Neutrophil (primary cell): ENCODE data around the gene AMOTL1.

Source experiments
- H3K27ac ChIP-seq: fragments of 200-600 bp; sonication (generic); 2 replicates; pipeline ENCODE4 v1.5.1; 2016; ENCODE audit warnings: mild to moderate bottlenecking, moderate library complexity
- H3K27me3 ChIP-seq: fragments of 200-600 bp; sonication (generic); 2 replicates; pipeline ENCODE4 v1.6.0; 2016; ENCODE audit warnings: mild to moderate bottlenecking
- H3K36me3 ChIP-seq: fragments of 200-600 bp; sonication (generic); 2 replicates; pipeline ENCODE4 v1.5.1; 2017
- H3K4me1 ChIP-seq, 2 experiments: fragments of 200-600 bp in 1 of 2; sonication (generic) in 1 of 2; 1 replicate in 1 of 2; 2 replicates in 1 of 2; pipeline versions ENCODE4 v1.5.1 to v1.6.1; 2013 to 2016; ENCODE audit warnings: low read depth in 1 of 2, low read length in 1 of 2, mild to moderate bottlenecking in 1 of 2, moderate library complexity in 1 of 2; ENCODE audit not compliant: control insufficient read depth in 1 of 2, insufficient read depth in 1 of 2
- H3K4me3 ChIP-seq, 2 experiments: fragments of 200-600 bp in 1 of 2; sonication (generic) in 1 of 2; 1 replicate in 1 of 2; 2 replicates in 1 of 2; pipeline ENCODE4 v1.5.1; 2013 to 2016; ENCODE audit warnings: low read depth in 1 of 2, low read length in 1 of 2, mild to moderate bottlenecking in 1 of 2, moderate library complexity in 1 of 2
- H3K9me3 ChIP-seq: fragments of 200-600 bp; sonication (generic); 2 replicates; pipeline ENCODE4 v1.5.1; 2016
- TF ChIP-seq, protein P1 (sequence below): fragments of 200-600 bp; sonication (generic); IDR thresholded peaks from 2 replicates; pipeline ENCODE4 v1.5.1; 2016; ENCODE audit warnings: antibody characterized with exemption

Gene AMOTL1

DNA sequence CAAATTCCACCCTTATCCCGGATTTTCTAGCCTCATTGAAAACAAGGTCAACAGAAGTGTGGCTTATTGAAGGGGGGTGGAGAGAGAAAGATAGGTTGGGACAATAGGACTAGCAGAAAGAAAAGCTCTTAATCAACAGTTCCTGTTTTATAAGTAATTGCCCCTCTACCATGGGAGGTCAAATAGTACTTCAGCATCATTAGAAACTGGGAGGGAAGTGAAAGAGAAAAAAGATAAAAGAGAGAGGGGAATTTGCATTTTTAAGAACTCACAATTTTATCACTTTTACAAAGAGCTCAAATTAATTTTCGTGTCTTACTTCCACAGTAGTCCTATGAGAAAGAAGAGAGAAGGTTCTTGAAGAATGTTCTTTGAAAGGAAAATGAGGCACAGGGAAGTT lies 89.2 kb downstream of the AMOTL1 start:
- TF ChIP-seq, protein P1, sequence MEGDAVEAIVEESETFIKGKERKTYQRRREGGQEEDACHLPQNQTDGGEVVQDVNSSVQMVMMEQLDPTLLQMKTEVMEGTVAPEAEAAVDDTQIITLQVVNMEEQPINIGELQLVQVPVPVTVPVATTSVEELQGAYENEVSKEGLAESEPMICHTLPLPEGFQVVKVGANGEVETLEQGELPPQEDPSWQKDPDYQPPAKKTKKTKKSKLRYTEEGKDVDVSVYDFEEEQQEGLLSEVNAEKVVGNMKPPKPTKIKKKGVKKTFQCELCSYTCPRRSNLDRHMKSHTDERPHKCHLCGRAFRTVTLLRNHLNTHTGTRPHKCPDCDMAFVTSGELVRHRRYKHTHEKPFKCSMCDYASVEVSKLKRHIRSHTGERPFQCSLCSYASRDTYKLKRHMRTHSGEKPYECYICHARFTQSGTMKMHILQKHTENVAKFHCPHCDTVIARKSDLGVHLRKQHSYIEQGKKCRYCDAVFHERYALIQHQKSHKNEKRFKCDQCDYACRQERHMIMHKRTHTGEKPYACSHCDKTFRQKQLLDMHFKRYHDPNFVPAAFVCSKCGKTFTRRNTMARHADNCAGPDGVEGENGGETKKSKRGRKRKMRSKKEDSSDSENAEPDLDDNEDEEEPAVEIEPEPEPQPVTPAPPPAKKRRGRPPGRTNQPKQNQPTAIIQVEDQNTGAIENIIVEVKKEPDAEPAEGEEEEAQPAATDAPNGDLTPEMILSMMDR: no peak

DNA sequence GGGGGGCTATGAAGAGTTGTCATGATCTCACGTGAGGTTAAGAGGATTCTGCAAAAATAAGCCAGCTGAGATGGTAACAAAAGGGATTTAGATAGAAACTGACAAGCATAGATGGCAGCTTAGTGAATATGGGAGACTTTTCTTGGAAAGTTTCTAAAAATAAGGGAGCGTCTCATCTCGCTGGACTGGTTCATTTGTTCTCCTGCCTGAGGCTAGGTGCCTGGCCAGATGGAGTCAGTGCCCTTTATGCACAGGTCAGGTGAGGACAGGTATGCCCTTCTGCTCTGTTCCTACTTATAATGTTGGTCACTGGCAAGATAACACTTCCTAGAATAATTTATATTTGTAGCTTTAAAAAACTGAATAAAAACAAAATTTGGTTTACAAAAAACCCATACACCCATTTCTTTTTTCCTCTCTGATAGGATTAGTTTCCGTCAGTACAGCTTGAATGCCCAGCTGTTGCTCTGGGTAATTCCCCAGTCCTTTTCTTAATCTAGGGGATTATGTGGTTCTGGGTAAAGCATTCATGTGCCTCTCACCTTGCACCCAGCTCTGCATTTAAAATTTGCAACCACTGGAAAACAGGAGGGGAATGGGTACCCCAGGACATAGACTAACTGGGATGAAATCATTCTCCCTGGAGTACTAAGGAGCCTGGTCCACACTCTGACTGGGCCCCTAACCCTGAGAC lies 90.0 kb downstream of the AMOTL1 start:
- H3K4me1 ChIP-seq: no peaks in the 10 kb centered on the region
- H3K4me3 ChIP-seq: no peak overlapping the region
- H3K36me3 ChIP-seq: no peaks in the 10 kb centered on the region
- TF ChIP-seq, protein P1: no peak
- H3K9me3 ChIP-seq: no peaks in the 10 kb centered on the region
- H3K27ac ChIP-seq: no peak overlapping the region
- H3K27me3 ChIP-seq: no peaks in the 10 kb centered on the region

More for the DNA sequence above, 89.2 kb downstream of the AMOTL1 start:
- no peaks in the 10 kb centered on the region for H3K4me1 ChIP-seq
- no peaks in the 10 kb centered on the region for H3K36me3 ChIP-seq
- H3K9me3 ChIP-seq: no peaks in the 10 kb centered on the region
- H3K27me3 ChIP-seq: no peaks in the 10 kb centered on the region
- no peak overlapping the region for H3K4me3 ChIP-seq
- H3K27ac ChIP-seq: no peak overlapping the region

DNA sequence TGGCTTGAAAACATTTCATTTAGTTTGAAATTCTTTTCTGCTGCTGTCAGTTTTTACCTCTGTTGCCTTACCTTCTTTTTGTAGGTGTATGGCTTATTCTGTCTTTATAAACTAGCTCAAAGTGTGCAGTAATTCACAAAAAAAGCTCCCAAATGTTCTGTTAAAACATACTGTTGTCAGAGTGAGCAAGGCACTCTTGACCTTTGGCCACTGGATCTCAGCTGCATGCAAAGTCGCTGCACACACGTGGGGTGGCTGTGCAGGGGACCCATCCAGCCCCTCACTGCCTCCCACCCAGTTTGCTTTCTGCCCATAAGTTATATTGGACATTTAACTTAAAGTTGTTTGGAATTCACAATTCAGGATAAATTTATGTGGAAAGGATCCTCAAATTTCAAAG lies 92.2 kb downstream of the AMOTL1 start:
- no peaks in the 10 kb centered on the region for H3K36me3 ChIP-seq
- TF ChIP-seq, protein P1: no peak
- H3K27ac ChIP-seq: no peak overlapping the region
- no peak overlapping the region for H3K4me3 ChIP-seq
- H3K4me1 ChIP-seq: no peaks in the 10 kb centered on the region
- H3K27me3 ChIP-seq: no peaks in the 10 kb centered on the region
- no peaks in the 10 kb centered on the region for H3K9me3 ChIP-seq

DNA sequence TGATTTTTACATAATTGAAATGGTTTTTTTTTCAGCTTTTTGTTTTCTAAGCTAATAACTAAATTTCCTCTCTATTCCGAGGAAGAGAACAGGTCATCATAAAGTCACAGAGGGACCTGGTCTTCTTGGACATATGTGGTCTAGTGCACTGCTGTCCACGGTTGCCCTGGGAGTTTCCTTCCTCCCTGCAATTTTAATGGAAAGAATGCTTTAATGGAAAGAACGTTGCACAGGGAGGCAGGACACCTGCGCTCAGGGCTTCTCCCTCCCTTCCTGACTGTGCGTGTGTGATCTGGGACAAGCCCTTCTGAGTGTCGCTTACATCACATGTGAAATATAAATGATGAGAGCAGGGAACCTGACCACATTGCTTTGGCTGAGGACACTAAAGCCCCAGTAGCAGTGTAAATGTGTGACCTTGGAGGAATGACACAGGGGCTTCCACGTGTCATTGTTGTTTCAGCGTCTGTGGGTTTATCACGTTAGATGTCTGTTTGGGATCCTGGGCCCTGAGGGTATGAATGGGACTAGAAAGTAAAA lies 93.2 kb downstream of the AMOTL1 start:
- Histone ChIP-seq H3K27me3 (no peaks in the 10 kb centered on the region), H3K36me3 (no peaks in the 10 kb centered on the region), H3K27ac (no peak overlapping the region), H3K4me1 (no peaks in the 10 kb centered on the region), H3K9me3 (no peaks in the 10 kb centered on the region), H3K4me3 (no peak overlapping the region)
- TF ChIP-seq, protein P1: no peak

DNA sequence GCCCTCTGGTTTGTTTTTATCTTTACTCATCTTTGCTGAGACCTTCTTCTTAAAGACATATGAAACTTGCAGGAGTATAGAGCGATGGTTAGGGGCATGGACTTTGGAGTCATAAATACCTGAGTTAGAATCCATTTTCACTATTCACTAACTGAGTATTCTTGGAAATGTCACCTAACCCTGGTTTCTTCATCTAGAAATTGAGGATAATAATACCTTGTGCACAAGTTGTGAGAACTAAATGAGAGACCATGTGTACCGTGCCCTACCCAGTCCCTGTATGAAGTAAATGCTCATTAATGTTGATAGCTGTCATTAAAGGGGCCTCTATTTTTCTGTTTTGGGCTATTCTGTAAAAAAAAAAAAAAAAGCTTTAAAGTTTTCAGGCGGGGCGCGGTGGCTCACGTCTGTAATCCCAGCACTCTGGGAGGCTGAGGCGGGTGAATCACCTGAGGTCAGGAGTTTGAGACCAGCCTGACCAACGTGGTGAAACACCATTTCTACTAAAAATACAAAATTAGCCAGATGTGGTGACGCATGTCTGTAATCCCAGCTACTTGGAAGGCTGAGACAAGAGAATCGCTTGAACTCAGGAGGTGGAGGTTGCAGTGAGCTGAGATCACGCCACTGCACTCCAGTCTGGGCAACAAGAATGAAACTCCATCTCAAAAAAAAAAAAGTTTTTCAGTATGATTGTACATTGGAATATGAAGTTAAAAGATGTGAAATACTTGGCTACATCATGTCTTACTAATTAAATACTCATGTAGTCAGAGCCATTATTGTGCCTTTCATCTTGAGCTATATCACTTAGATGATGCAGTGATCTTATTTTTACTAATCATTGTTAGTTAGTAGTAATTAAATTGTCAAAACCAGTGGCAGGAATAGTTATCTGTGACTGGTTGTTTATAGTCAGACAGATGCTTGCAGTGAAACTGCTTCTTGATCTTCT lies 95.0 kb downstream of the AMOTL1 start:
- TF ChIP-seq, protein P1: no peak
- Histone ChIP-seq H3K4me3 (no peak overlapping the region), H3K36me3 (no peaks in the 10 kb centered on the region), H3K27ac (no peak overlapping the region), H3K27me3 (no peaks in the 10 kb centered on the region), H3K9me3 (no peaks in the 10 kb centered on the region), H3K4me1 (no peaks in the 10 kb centered on the region)
